Measurements from ENCODE around the gene ITPR1.

GRCh38 chr3:4754180-4755086 is 261.3 kb downstream of the ITPR1 start:
- no peak for TF ChIP-seq CTCF (IDR thresholded peaks at IDR 0.05)
- no peak for TF ChIP-seq POLR2A (IDR thresholded peaks at IDR 0.05)
- no peak for TF ChIP-seq POLR2AphosphoS5 (IDR thresholded peaks at IDR 0.05)

All from gastroesophageal sphincter (tissue), 3 donors.